ENCODE results near the gene ILRUN.
"Not testable (repeated sequence)": the region's sequence is repeated elsewhere in the genome, so short reads cannot be mapped to it uniquely, and the experiment has no call there.

The ILRUN gene

DNA sequence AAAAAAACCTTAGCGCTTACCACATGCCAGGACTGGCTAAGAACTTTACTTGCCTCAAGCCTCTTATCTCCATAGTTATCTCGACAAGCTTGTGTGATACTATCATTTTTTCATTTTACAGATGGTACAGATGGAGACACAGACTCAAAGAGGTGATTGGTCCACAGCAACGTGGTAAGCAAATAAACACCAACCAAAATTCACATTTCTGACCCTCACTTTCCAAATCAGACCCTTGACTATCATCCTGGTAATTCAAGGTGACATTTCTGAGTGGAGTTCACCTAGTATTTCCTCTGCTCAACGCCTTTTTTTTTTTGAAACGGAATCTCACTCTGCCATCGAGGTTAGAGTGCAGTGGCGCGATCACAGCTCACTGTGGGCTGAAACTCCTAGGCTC lies 25.9 kb upstream of the ILRUN start:
- H3K4me1 ChIP-seq (ENCODE audit: insufficient read depth, poor library complexity, severe bottlenecking), result peaks cover 30% of the 10 kb centered on the region
- TF ChIP-seq CTCF (IDR thresholded peaks at IDR 0.05; ENCODE audit: poor library complexity, severe bottlenecking), result no peak
- H3K4me3 ChIP-seq (ENCODE audit: severe bottlenecking), result no peak overlapping the region
- H3K27me3 ChIP-seq (ENCODE audit: insufficient read depth, poor library complexity, severe bottlenecking), result no peaks in the 10 kb centered on the region
- no peaks in the 10 kb centered on the region for H3K36me3 ChIP-seq (ENCODE audit: low read depth)
- H3K27ac ChIP-seq (ENCODE audit: poor library complexity, severe bottlenecking), result no peak overlapping the region
- ATAC-seq (ENCODE audit: low read depth) (no peak), DNase-seq (ENCODE audit: low spot score) (no peak)
- H3K9me3 ChIP-seq (ENCODE audit: severe bottlenecking), result no peaks in the 10 kb centered on the region

GRCh38 chr6:34720160-34720559 lies 23.6 kb upstream of the ILRUN start:
- H3K27me3 ChIP-seq (ENCODE audit: insufficient read depth, poor library complexity, severe bottlenecking); ATAC-seq (ENCODE audit: low read depth); H3K9me3 ChIP-seq (ENCODE audit: severe bottlenecking); DNase-seq (ENCODE audit: low spot score); H3K36me3 ChIP-seq (ENCODE audit: low read depth); H3K4me3 ChIP-seq (ENCODE audit: severe bottlenecking): not testable (repeated sequence)
- H3K4me1 ChIP-seq (ENCODE audit: insufficient read depth, poor library complexity, severe bottlenecking), result peaks cover 40% of the 10 kb centered on the region
- peak overlapping the region; percentile 76 for H3K27ac ChIP-seq (ENCODE audit: poor library complexity, severe bottlenecking)

DNA sequence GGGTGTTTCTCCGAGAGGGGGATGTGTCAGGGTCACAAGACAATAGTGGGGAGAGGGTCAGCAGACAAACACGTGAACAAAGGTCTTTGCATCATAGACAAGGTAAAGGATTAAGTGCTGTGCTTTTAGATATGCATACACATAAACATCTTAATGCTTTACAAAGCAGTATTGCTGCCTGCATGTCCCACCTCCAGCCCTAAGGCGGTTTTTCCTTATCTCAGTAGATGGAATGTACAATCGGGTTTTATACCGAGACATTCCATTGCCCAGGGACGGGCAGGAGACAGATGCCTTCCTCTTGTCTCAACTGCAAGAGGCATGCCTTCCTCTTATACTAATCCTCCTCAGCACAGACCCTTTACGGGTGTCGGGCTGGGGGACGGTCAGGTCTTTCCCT lies 23.1 kb upstream of the ILRUN start:
- H3K9me3 ChIP-seq (ENCODE audit: severe bottlenecking); DNase-seq (ENCODE audit: low spot score); H3K4me3 ChIP-seq (ENCODE audit: severe bottlenecking); H3K27me3 ChIP-seq (ENCODE audit: insufficient read depth, poor library complexity, severe bottlenecking); ATAC-seq (ENCODE audit: low read depth); H3K36me3 ChIP-seq (ENCODE audit: low read depth): not testable (repeated sequence)
- Histone ChIP-seq H3K27ac (ENCODE audit: poor library complexity, severe bottlenecking) (peak overlapping the region; percentile 76), H3K4me1 (ENCODE audit: insufficient read depth, poor library complexity, severe bottlenecking) (peaks cover 40% of the 10 kb centered on the region)

GRCh38 chr6:34718976-34719375 lies 22.4 kb upstream of the ILRUN start:
- no peak for ATAC-seq (ENCODE audit: low read depth)
- H3K27me3 ChIP-seq (ENCODE audit: insufficient read depth, poor library complexity, severe bottlenecking), result no peaks in the 10 kb centered on the region
- H3K4me1 ChIP-seq (ENCODE audit: insufficient read depth, poor library complexity, severe bottlenecking), result peaks cover 40% of the 10 kb centered on the region
- TF ChIP-seq CTCF (IDR thresholded peaks at IDR 0.05; ENCODE audit: poor library complexity, severe bottlenecking), result no peak
- H3K9me3 ChIP-seq (ENCODE audit: severe bottlenecking), result no peaks in the 10 kb centered on the region
- H3K27ac ChIP-seq (ENCODE audit: poor library complexity, severe bottlenecking), result peak overlapping the region; percentile 76
- H3K4me3 ChIP-seq (ENCODE audit: severe bottlenecking), result no peak overlapping the region
- DNase-seq (ENCODE audit: low spot score), result no peak
- H3K36me3 ChIP-seq (ENCODE audit: low read depth), result no peaks in the 10 kb centered on the region

- peaks cover 40% of the 10 kb centered on the region for H3K4me1 ChIP-seq (ENCODE audit: insufficient read depth, poor library complexity, severe bottlenecking)
- DNase-seq (ENCODE audit: low spot score), result no peak
- H3K36me3 ChIP-seq (ENCODE audit: low read depth), result no peaks in the 10 kb centered on the region
- no peak for TF ChIP-seq CTCF (IDR thresholded peaks at IDR 0.05; ENCODE audit: poor library complexity, severe bottlenecking)
- H3K27me3 ChIP-seq (ENCODE audit: insufficient read depth, poor library complexity, severe bottlenecking), result no peaks in the 10 kb centered on the region
- no peaks in the 10 kb centered on the region for H3K9me3 ChIP-seq (ENCODE audit: severe bottlenecking)
- peak; percentile 87 for ATAC-seq (ENCODE audit: low read depth)
- no peak overlapping the region for H3K4me3 ChIP-seq (ENCODE audit: severe bottlenecking)
- peak overlapping the region; percentile 76 for H3K27ac ChIP-seq (ENCODE audit: poor library complexity, severe bottlenecking)
These were observed 20.9 kb upstream of the ILRUN start for GRCh38 chr6:34717466-34717865.

DNA sequence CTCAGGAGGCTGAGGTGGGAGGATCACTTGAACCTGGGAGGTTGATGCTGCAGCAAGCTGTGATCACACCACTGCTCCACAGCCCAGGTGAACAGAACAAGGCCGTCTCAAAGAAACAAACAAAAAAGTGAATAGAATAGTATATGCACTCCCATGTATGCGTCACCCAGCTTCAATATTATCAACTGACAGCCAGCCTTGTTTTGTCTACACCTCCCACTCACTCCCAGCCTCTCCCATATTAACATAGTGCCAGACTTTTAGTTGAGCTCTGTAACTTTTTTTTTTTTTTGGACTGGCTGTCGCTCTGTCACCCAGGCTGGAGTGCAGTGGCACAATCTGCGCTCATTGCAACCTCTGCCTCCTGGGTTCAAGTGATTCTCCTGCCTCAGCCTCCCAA lies 18.1 kb upstream of the ILRUN start:
- Histone ChIP-seq H3K4me1 (ENCODE audit: insufficient read depth, poor library complexity, severe bottlenecking) (peaks cover 33% of the 10 kb centered on the region), H3K4me3 (ENCODE audit: severe bottlenecking) (no peak overlapping the region), H3K9me3 (ENCODE audit: severe bottlenecking) (no peaks in the 10 kb centered on the region), H3K27me3 (ENCODE audit: insufficient read depth, poor library complexity, severe bottlenecking) (no peaks in the 10 kb centered on the region), H3K27ac (ENCODE audit: poor library complexity, severe bottlenecking) (no peak overlapping the region), H3K36me3 (ENCODE audit: low read depth) (no peaks in the 10 kb centered on the region)
- TF ChIP-seq CTCF (IDR thresholded peaks at IDR 0.05; ENCODE audit: poor library complexity, severe bottlenecking), result no peak
- DNase-seq (ENCODE audit: low spot score) (no peak), ATAC-seq (ENCODE audit: low read depth) (no peak)

- not testable (repeated sequence) for ATAC-seq (ENCODE audit: low read depth); DNase-seq (ENCODE audit: low spot score); H3K27me3 ChIP-seq (ENCODE audit: insufficient read depth, poor library complexity, severe bottlenecking); H3K27ac ChIP-seq (ENCODE audit: poor library complexity, severe bottlenecking); H3K9me3 ChIP-seq (ENCODE audit: severe bottlenecking); H3K4me3 ChIP-seq (ENCODE audit: severe bottlenecking); H3K36me3 ChIP-seq (ENCODE audit: low read depth)
- peaks cover 15% of the 10 kb centered on the region for H3K4me1 ChIP-seq (ENCODE audit: insufficient read depth, poor library complexity, severe bottlenecking)
These were observed 16.3 kb upstream of the ILRUN start for GRCh38 chr6:34712881-34713280.
